Measurements from ENCODE around the gene UCHL3.

Gene UCHL3

DNA sequence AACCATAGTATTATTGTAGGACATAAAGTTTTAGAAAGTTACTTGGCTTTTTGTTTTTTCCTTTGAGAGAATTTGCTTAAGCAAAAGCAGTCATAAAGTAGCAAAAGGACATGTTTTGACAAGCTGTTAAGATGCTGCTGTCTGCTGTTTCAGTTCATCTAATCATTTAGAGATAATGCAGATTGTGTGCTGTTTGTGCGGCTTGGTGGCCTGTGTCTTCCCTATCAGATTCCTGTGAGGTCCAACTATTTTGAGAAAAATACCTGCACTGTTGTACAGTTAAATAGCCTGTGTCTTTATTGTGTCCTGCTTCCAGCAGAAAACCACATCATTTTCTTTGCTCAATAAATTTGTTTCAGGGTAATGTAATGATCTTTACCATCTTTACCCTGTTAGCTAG lies 20.0 kb downstream of the UCHL3 start:
- H3K4me1 Mint-ChIP-seq = no peaks in the 10 kb centered on the region
- no peak for DNase-seq
- CTCF ChIA-PET = interaction anchor here (0.6 to 1.5 kb wide), 2 partner anchors 23 to 126 kb away, joined by 3 read pairs; no protein-coding TSS in a partner anchor
- H3K4me3 Mint-ChIP-seq = no peak overlapping the region
- H3K27me3 Mint-ChIP-seq = no peaks in the 10 kb centered on the region
- no peaks in the 10 kb centered on the region for H3K9me3 Mint-ChIP-seq
- H3K36me3 Mint-ChIP-seq = peaks cover 48% of the 10 kb centered on the region
- no peak overlapping the region for H3K27ac Mint-ChIP-seq

- CTCF ChIA-PET = no interaction called here
- Mint-ChIP-seq H3K27ac (no peak overlapping the region), H3K4me3 (no peak overlapping the region), H3K27me3 (no peaks in the 10 kb centered on the region), H3K9me3 (peaks cover 9% of the 10 kb centered on the region), H3K4me1 (peaks cover 2% of the 10 kb centered on the region), H3K36me3 (peaks cover 30% of the 10 kb centered on the region)
- no peak for DNase-seq
These were observed 29.9 kb downstream of the UCHL3 start for GRCh38 chr13:75579529-75579928.

GRCh38 chr13:75581874-75582640 lies 32.5 kb downstream of the UCHL3 start:
- Mint-ChIP-seq H3K4me1 (peaks cover 2% of the 10 kb centered on the region), H3K4me3 (no peak overlapping the region), H3K27me3 (no peaks in the 10 kb centered on the region), H3K9me3 (peaks cover 12% of the 10 kb centered on the region), H3K27ac (no peak overlapping the region), H3K36me3 (peaks cover 24% of the 10 kb centered on the region)
- no peak for DNase-seq
- CTCF ChIA-PET = no interaction called here

DNA sequence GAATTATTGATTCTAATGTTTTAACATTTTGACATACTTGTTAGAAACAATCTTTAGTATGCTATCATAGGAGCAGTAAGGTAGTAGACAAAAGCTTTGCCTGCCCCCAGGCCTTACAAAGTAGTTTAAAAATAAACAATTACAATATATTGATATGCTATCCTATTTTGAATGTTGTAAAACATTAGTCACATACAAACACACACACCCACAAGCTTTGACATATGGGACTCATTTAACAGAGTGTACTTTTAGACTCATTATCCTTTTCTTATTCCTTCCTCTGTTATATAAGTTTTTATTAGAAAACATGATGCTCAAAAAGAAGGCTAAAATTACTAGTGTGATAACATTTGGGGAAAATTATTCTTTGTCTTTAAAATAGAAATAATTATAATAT lies 33.5 kb downstream of the UCHL3 start:
- Mint-ChIP-seq H3K4me3 (no peak overlapping the region), H3K27me3 (no peaks in the 10 kb centered on the region), H3K4me1 (no peaks in the 10 kb centered on the region), H3K27ac (no peak overlapping the region), H3K36me3 (peaks cover 27% of the 10 kb centered on the region), H3K9me3 (peaks cover 12% of the 10 kb centered on the region)
- CTCF ChIA-PET = no interaction called here
- no peak for DNase-seq

DNA sequence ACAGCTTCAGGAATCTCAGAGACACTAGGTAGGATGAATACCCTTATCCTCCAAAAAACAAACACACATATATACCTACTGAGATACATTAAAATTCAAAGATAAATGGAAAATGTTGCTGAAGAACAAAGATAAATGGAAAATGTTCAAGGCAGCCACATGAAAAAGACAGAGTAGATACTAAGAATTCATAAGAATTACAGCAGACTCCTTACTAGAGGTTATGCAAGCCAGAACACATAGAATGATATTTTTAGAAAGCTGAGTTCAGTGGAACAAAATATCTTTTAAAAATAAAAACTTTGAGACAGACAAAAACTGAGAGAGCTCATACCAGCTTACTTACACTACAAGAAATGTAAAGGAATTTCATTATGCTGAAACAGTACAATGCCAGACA lies 35.6 kb downstream of the UCHL3 start:
- CTCF ChIA-PET = no interaction called here
- DNase-seq = no peak
- no peaks in the 10 kb centered on the region for H3K27me3 Mint-ChIP-seq
- peaks cover 12% of the 10 kb centered on the region for H3K9me3 Mint-ChIP-seq
- H3K36me3 Mint-ChIP-seq = peaks cover 35% of the 10 kb centered on the region
- H3K4me3 Mint-ChIP-seq = no peak overlapping the region
- H3K4me1 Mint-ChIP-seq = no peaks in the 10 kb centered on the region
- no peak overlapping the region for H3K27ac Mint-ChIP-seq

- Mint-ChIP-seq H3K4me3 (no peak overlapping the region), H3K9me3 (peaks cover 12% of the 10 kb centered on the region), H3K4me1 (no peaks in the 10 kb centered on the region), H3K36me3 (peaks cover 38% of the 10 kb centered on the region), H3K27ac (no peak overlapping the region), H3K27me3 (no peaks in the 10 kb centered on the region)
- no peak for DNase-seq
- CTCF ChIA-PET = no interaction called here
These were observed 38.1 kb downstream of the UCHL3 start for GRCh38 chr13:75587679-75588078.

- H3K27me3 Mint-ChIP-seq = no peaks in the 10 kb centered on the region
- H3K27ac Mint-ChIP-seq = no peak overlapping the region
- H3K9me3 Mint-ChIP-seq = no peaks in the 10 kb centered on the region
- DNase-seq = no peak
- H3K36me3 Mint-ChIP-seq = peaks cover 22% of the 10 kb centered on the region
- no peaks in the 10 kb centered on the region for H3K4me1 Mint-ChIP-seq
- H3K4me3 Mint-ChIP-seq = no peak overlapping the region
- CTCF ChIA-PET = no interaction called here
These were observed 47.1 kb downstream of the UCHL3 start for GRCh38 chr13:75596657-75597182.

- CTCF ChIA-PET = no interaction called here
- Mint-ChIP-seq H3K4me3 (no peak overlapping the region), H3K27me3 (no peaks in the 10 kb centered on the region), H3K36me3 (peaks cover 24% of the 10 kb centered on the region), H3K4me1 (no peaks in the 10 kb centered on the region), H3K9me3 (no peaks in the 10 kb centered on the region), H3K27ac (no peak overlapping the region)
- DNase-seq = no peak
These were observed 50.8 kb downstream of the UCHL3 start for GRCh38 chr13:75600371-75600770.

- Mint-ChIP-seq H3K9me3 (no peaks in the 10 kb centered on the region), H3K4me3 (no peak overlapping the region), H3K4me1 (no peaks in the 10 kb centered on the region), H3K27ac (no peak overlapping the region), H3K36me3 (peaks cover 22% of the 10 kb centered on the region), H3K27me3 (no peaks in the 10 kb centered on the region)
- CTCF ChIA-PET = no interaction called here
- no peak for DNase-seq
These were observed 53.4 kb downstream of the UCHL3 start for GRCh38 chr13:75603038-75603437.

DNA sequence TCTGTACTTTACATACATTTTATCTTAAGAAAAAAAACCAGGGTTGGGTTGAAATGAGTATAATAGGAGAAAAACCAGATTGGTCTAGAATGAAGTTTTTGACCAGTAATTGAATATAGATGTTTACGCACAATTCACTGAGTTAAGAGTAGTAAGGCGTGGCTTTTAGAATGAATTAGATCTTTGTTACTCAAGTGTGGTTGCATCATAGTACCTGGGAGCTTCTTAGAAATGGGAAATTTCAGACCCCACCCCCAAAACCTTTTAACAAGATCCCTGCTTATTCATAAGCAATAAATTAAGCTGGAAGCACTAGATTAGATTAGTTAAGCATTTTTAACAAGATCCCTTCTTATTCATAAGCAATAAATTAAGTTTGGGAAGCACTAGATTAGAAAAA lies 57.9 kb downstream of the UCHL3 start:
- CTCF ChIA-PET = no interaction called here
- Mint-ChIP-seq H3K4me1 (no peaks in the 10 kb centered on the region), H3K27me3 (no peaks in the 10 kb centered on the region), H3K36me3 (peaks cover 20% of the 10 kb centered on the region), H3K9me3 (no peaks in the 10 kb centered on the region), H3K4me3 (no peak overlapping the region), H3K27ac (no peak overlapping the region)
- no peak for DNase-seq

DNA sequence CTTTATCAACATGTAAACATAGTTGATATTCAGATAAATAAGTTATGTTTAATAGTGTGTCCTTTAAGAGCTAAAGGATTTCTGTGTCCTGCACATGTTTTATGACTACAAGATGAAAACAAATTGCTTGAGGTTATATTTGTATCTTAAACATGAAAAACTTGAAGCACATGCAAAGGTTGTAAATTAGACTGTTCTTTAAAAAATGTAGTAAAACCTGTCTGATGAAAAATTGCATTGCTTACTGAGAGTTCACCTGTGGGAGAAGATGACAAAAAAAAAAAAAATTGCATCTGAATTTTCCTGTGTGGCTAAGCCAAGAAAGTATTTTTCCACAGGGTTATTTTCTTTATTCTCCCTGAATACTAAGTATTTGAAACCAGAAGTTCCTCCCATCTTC lies 60.9 kb downstream of the UCHL3 start:
- no peaks in the 10 kb centered on the region for H3K9me3 Mint-ChIP-seq
- H3K4me1 Mint-ChIP-seq = no peaks in the 10 kb centered on the region
- H3K4me3 Mint-ChIP-seq = no peak overlapping the region
- no peak for DNase-seq
- CTCF ChIA-PET = no interaction called here
- H3K36me3 Mint-ChIP-seq = peaks cover 25% of the 10 kb centered on the region
- no peak overlapping the region for H3K27ac Mint-ChIP-seq
- H3K27me3 Mint-ChIP-seq = no peaks in the 10 kb centered on the region

DNA sequence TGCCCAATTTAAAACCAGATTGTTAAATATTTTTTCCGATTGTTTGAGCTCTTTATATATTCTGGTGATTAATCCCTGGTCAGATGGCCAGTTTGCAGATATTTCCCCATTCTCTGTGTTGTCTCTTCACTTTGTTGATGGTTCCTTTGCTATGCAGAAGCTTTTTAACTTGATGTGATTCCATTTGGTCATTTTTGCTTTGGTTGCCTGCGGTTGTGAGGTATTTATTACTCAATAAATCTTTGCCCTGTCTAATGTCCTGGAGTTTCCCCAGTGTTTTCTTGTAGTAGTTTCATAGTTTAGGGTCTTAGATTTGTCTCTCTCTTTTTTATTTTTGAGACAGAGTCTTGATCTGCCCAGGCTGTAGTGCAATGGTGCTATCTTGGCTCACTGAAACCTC lies 62.8 kb downstream of the UCHL3 start:
- CTCF ChIA-PET = no interaction called here
- Mint-ChIP-seq H3K27ac (no peak overlapping the region), H3K27me3 (no peaks in the 10 kb centered on the region), H3K4me3 (no peak overlapping the region), H3K4me1 (no peaks in the 10 kb centered on the region), H3K9me3 (no peaks in the 10 kb centered on the region), H3K36me3 (peaks cover 17% of the 10 kb centered on the region)
- no peak for DNase-seq

- Mint-ChIP-seq H3K36me3 (peaks cover 10% of the 10 kb centered on the region), H3K4me3 (no peak overlapping the region), H3K27ac (no peak overlapping the region), H3K9me3 (no peaks in the 10 kb centered on the region), H3K4me1 (no peaks in the 10 kb centered on the region), H3K27me3 (no peaks in the 10 kb centered on the region)
- no peak for DNase-seq
- CTCF ChIA-PET = no interaction called here
These were observed 67.6 kb downstream of the UCHL3 start for GRCh38 chr13:75617230-75617629.

DNA sequence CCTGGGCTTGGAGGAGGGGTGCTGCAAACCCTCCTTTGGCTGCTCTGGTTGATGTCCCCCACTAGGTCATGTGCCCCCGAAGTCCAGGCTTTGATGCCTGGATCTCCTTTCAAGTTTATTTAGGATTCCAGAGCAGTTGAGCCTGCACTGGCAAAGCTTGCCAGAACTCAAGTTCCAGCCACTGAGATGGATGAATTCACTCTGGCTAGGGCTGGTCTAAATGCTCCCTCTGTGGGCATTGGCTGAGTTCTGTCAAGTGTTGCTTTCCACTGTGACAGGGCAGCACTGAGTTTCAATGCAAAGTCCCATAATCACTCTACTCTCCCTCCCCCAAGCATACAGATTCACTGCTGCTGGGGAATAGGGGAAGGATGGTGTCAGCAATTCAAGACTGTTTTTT lies 68.7 kb downstream of the UCHL3 start:
- no peak overlapping the region for H3K4me3 Mint-ChIP-seq
- DNase-seq = no peak
- no peaks in the 10 kb centered on the region for H3K4me1 Mint-ChIP-seq
- no peaks in the 10 kb centered on the region for H3K9me3 Mint-ChIP-seq
- H3K27ac Mint-ChIP-seq = no peak overlapping the region
- peaks cover 8% of the 10 kb centered on the region for H3K36me3 Mint-ChIP-seq
- CTCF ChIA-PET = interaction anchor here (0.6 kb wide), 1 partner anchor 215 kb away, joined by 3 read pairs; no protein-coding TSS in a partner anchor
- no peaks in the 10 kb centered on the region for H3K27me3 Mint-ChIP-seq

- no peaks in the 10 kb centered on the region for H3K27me3 Mint-ChIP-seq
- DNase-seq = no peak
- no peak overlapping the region for H3K27ac Mint-ChIP-seq
- no peak overlapping the region for H3K4me3 Mint-ChIP-seq
- no peaks in the 10 kb centered on the region for H3K4me1 Mint-ChIP-seq
- H3K9me3 Mint-ChIP-seq = no peaks in the 10 kb centered on the region
- H3K36me3 Mint-ChIP-seq = peaks cover 10% of the 10 kb centered on the region
- CTCF ChIA-PET = no interaction called here
These were observed 70.4 kb downstream of the UCHL3 start for GRCh38 chr13:75620020-75620419.

Data from activated naive CD4-positive, alpha-beta T cell treated with anti-CD3 and anti-CD28 coated beads, Interleukin-2, amount 10 ng/mL, durations not matched to agents 7 days and 5 days (primary cell).